Measurements from ENCODE around the gene CDC25A.

DNA sequence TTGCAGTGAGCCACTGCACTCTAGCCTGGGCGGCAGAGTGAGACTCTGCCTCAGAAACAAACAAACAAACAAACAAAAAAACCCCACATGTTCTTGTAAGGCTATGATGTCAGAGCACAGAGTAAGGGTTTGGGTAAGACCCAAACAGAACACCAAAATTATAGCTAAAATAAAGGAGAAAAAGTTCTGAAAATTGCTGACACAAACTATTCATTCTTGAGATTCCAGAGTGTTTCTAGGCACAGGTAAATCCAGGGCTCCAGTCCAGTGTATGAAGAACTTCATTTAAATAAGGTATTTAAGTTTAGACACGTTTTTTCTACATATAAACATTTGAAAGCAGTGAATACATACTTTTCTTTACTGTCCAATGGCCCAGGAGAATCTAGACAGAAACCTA is 3.9 kb downstream of the CDC25A start:
- TF ChIP-seq, protein P1, sequence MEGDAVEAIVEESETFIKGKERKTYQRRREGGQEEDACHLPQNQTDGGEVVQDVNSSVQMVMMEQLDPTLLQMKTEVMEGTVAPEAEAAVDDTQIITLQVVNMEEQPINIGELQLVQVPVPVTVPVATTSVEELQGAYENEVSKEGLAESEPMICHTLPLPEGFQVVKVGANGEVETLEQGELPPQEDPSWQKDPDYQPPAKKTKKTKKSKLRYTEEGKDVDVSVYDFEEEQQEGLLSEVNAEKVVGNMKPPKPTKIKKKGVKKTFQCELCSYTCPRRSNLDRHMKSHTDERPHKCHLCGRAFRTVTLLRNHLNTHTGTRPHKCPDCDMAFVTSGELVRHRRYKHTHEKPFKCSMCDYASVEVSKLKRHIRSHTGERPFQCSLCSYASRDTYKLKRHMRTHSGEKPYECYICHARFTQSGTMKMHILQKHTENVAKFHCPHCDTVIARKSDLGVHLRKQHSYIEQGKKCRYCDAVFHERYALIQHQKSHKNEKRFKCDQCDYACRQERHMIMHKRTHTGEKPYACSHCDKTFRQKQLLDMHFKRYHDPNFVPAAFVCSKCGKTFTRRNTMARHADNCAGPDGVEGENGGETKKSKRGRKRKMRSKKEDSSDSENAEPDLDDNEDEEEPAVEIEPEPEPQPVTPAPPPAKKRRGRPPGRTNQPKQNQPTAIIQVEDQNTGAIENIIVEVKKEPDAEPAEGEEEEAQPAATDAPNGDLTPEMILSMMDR (IDR thresholded peaks at IDR 0.05), result no peak
- no peak for TF ChIP-seq POLR2A (IDR thresholded peaks at IDR 0.05)

All from esophagus squamous epithelium (tissue), 4 donors.